IMR-90 (cell line): Measurements from ENCODE around the gene AXIN2. TPM values are rescaled to one million over a fixed set of nuclear protein-coding genes. Genes with fewer than 3 reads are reported as not detected.

Experiments
- ATAC-seq: fragments of 200-7000 bp; cut with Tn5 transposase; 2 replicates; pipeline ENCODE4 v1.9.1; 2020; ENCODE audit warnings: low read depth, mild to moderate bottlenecking, moderate library complexity
- BruUV-seq: library from RNA; stranded (reverse); fragments of 400-500 nt; replicated peaks from 2 replicates; lab custom pipeline; 2021; lab: Mats Ljungman, UMichigan
- CTCF ChIA-PET: fragments of 300-600 bp; formaldehyde crosslinking; extraction: SDS; loops from one replicate; lab custom pipeline; 2021; ENCODE audit warnings: antibody characterized with exemption; lab: Yijun Ruan, JAX
- POLR2A ChIA-PET: fragments of 300-600 bp; sonication (Branson Sonifier 250); formaldehyde crosslinking; loops from one replicate; lab custom pipeline; 2022; ENCODE audit warnings: antibody characterized with exemption; ENCODE audit not compliant: unreplicated experiment; lab: Charles Lee
- DNase-seq: peaks from one replicate; pipeline ENCODE4 v3.0.0; 2013
- H2AFZ ChIP-seq: replicated peaks from 2 replicates; pipeline ENCODE3; 2013; ENCODE audit warnings: low read length, mild to moderate bottlenecking; ENCODE audit not compliant: poor library complexity
- H2AK5ac ChIP-seq: 2 replicates; pipeline ENCODE4 v1.6.1; 2013; ENCODE audit warnings: low read depth, low read length, inconsistent platforms
- H2AK9ac ChIP-seq: replicated peaks from 2 replicates; pipeline ENCODE3; 2013; ENCODE audit warnings: mild to moderate bottlenecking, low read depth, low read length, moderate library complexity; ENCODE audit not compliant: poor library complexity
- H2BK120ac ChIP-seq: 2 replicates; pipeline ENCODE4 v1.6.1; 2013; ENCODE audit warnings: low read depth, low read length, inconsistent platforms
- H2BK15ac ChIP-seq: 3 replicates; pipeline ENCODE4 v1.6.1; 2013; ENCODE audit warnings: low read depth, low read length, inconsistent platforms
- H2BK20ac ChIP-seq: 2 replicates; pipeline ENCODE4 v1.6.1; 2013; ENCODE audit warnings: low read depth, mild to moderate bottlenecking, inconsistent platforms, low read length, moderate library complexity
- H2BK5ac ChIP-seq: 2 replicates; pipeline ENCODE4 v1.6.1; 2013; ENCODE audit warnings: mild to moderate bottlenecking, low read depth, low read length, inconsistent platforms; ENCODE audit not compliant: poor library complexity, severe bottlenecking
- H3K14ac ChIP-seq: replicated peaks from 2 replicates; pipeline ENCODE4 v1.6.1; 2013; ENCODE audit warnings: low read depth, low read length, inconsistent platforms
- H3K18ac ChIP-seq: 2 replicates; pipeline ENCODE4 v1.6.1; 2013; ENCODE audit warnings: low read depth, low read length, control low read depth
- H3K23ac ChIP-seq: 2 replicates; pipeline ENCODE4 v1.6.1; 2013; ENCODE audit warnings: low read depth, low read length, inconsistent platforms
- H3K27ac ChIP-seq: 2 replicates; pipeline ENCODE4 v1.5.1; 2013; ENCODE audit warnings: mild to moderate bottlenecking, control low read depth, low read length; ENCODE audit not compliant: insufficient read depth
- H3K27me3 ChIP-seq: 2 replicates; pipeline ENCODE4 v1.6.1; 2013; ENCODE audit warnings: low read length; ENCODE audit not compliant: control insufficient read depth, insufficient read depth
- H3K36me3 ChIP-seq: 2 replicates; pipeline ENCODE4 v1.6.1; 2013; ENCODE audit warnings: low read length, mixed read lengths; ENCODE audit not compliant: control insufficient read depth, insufficient read depth
- H3K4ac ChIP-seq: 2 replicates; pipeline ENCODE4 v1.6.1; 2013; ENCODE audit warnings: low read depth, low read length, inconsistent platforms
- H3K4me1 ChIP-seq: 2 replicates; pipeline ENCODE4 v1.6.1; 2013; ENCODE audit warnings: low read length, mixed read lengths; ENCODE audit not compliant: control insufficient read depth, insufficient read depth
- H3K4me2 ChIP-seq: 2 replicates; pipeline ENCODE4 v1.6.1; 2013; ENCODE audit warnings: low read depth, mild to moderate bottlenecking, control low read depth, low read length, moderate library complexity
- H3K4me3 ChIP-seq: 2 replicates; pipeline ENCODE4 v1.5.1; 2013; ENCODE audit warnings: low read depth, mild to moderate bottlenecking, control low read depth, low read length, moderate library complexity; ENCODE audit not compliant: insufficient read depth
- H3K56ac ChIP-seq: 2 replicates; pipeline ENCODE4 v1.6.1; 2013; ENCODE audit warnings: low read length, inconsistent platforms; ENCODE audit not compliant: insufficient read depth; ENCODE audit errors: extremely low read depth
- H3K79me1 ChIP-seq, 2 experiments: 2 replicates each; pipeline ENCODE4 v1.6.1; 2013; ENCODE audit warnings: low read length in 2 of 2, inconsistent platforms in 1 of 2, low read depth in 1 of 2
- H3K9ac ChIP-seq: 2 replicates; pipeline ENCODE4 v1.6.1; 2013; ENCODE audit warnings: low read depth, low read length, control low read depth
- H3K9me1 ChIP-seq: 2 replicates; pipeline ENCODE4 v1.6.1; 2013; ENCODE audit warnings: low read length, inconsistent platforms; ENCODE audit not compliant: insufficient read depth
- H3K9me3 ChIP-seq: 2 replicates; pipeline ENCODE4 v1.6.1; 2013; ENCODE audit warnings: low read length; ENCODE audit not compliant: control insufficient read depth, insufficient read depth
- H4K20me1 ChIP-seq: 2 replicates; pipeline ENCODE4 v1.6.1; 2013; ENCODE audit warnings: low read length, inconsistent platforms; ENCODE audit not compliant: insufficient read depth
- H4K5ac ChIP-seq: 2 replicates; pipeline ENCODE4 v1.6.1; 2013; ENCODE audit warnings: mild to moderate bottlenecking, low read depth, low read length, control low read depth
- H4K8ac ChIP-seq, 2 experiments: 2 replicates each; pipeline ENCODE4 v1.6.1; 2013; ENCODE audit warnings: low read depth in 2 of 2, low read length in 2 of 2, control low read depth in 1 of 2, inconsistent platforms in 1 of 2
- H4K91ac ChIP-seq: 2 replicates; pipeline ENCODE4 v1.6.1; 2013; ENCODE audit warnings: low read depth, low read length, inconsistent platforms; ENCODE audit not compliant: insufficient read depth
- CEBPB ChIP-seq: IDR thresholded peaks from 2 replicates; pipeline ENCODE4 v1.6.1; 2012; ENCODE audit warnings: low read depth, low read length, improper control_type of control experiment
- ELK1 ChIP-seq: fragments of 150-350 bp; IDR thresholded peaks from 2 replicates; pipeline ENCODE4 v1.6.1; 2016; ENCODE audit warnings: low read depth, mild to moderate bottlenecking, low read length, moderate library complexity, borderline replicate concordance
- FOS ChIP-seq: fragments of 150-350 bp; IDR thresholded peaks from 2 replicates; pipeline ENCODE4 v1.6.1; 2016; ENCODE audit warnings: low read depth, low read length
- MAFK ChIP-seq: IDR thresholded peaks from 2 replicates; pipeline ENCODE4 v1.6.1; 2012; ENCODE audit warnings: low read depth, low read length, improper control_type of control experiment
- MAZ ChIP-seq: IDR thresholded peaks from 2 replicates; pipeline ENCODE4 v1.6.1; 2012; ENCODE audit warnings: low read depth, mild to moderate bottlenecking, low read length, improper control_type of control experiment, moderate library complexity, borderline replicate concordance
- MXI1 ChIP-seq: IDR thresholded peaks from 2 replicates; pipeline ENCODE4 v1.6.1; 2012; ENCODE audit warnings: low read depth, mild to moderate bottlenecking, low read length, moderate library complexity, borderline replicate concordance
- NFE2L2 ChIP-seq: fragments of 150-350 bp; IDR thresholded peaks from 2 replicates; pipeline ENCODE4 v1.6.1; 2016; ENCODE audit warnings: low read depth, mild to moderate bottlenecking, low read length
- POLR2A ChIP-seq: IDR thresholded peaks from 2 replicates; pipeline ENCODE4 v1.6.1; 2012; ENCODE audit warnings: mild to moderate bottlenecking, low read depth, low read length
- RAD21 ChIP-seq: IDR thresholded peaks from 2 replicates; pipeline ENCODE4 v1.6.1; 2012; ENCODE audit warnings: low read length, improper control_type of control experiment
- RCOR1 ChIP-seq: IDR thresholded peaks from 2 replicates; pipeline ENCODE4 v1.6.1; 2012; ENCODE audit warnings: mild to moderate bottlenecking, low read length, improper control_type of control experiment; ENCODE audit not compliant: insufficient replicate concordance
- RFX5 ChIP-seq: IDR thresholded peaks from 2 replicates; pipeline ENCODE4 v1.8.0; 2012; ENCODE audit warnings: low read depth, mild to moderate bottlenecking, low read length, moderate library complexity
- SMC3 ChIP-seq: fragments of 150-350 bp; IDR thresholded peaks from 2 replicates; pipeline ENCODE4 v1.6.1; 2016; ENCODE audit warnings: low read depth, mild to moderate bottlenecking, antibody characterized with exemption, low read length, moderate library complexity
- USF2 ChIP-seq: fragments of 150-350 bp; IDR thresholded peaks from 2 replicates; pipeline ENCODE4 v1.6.1; 2017; ENCODE audit warnings: mild to moderate bottlenecking, antibody characterized with exemption, low read length, low read depth
- WGBS, 2 experiments: methylation state at CpG; one replicate each; pipeline versions ENCODE4 v1.1.5 to v1.1.7; 2013; ENCODE audit warnings: missing lambda C conversion rate in 2 of 2; ENCODE audit not compliant: insufficient read length in 1 of 2; ENCODE audit errors: extremely low coverage in 2 of 2; 5-methylcytosine and 5-hydroxymethylcytosine counted together
- dilution Hi-C: fragments of 300-500 bp; cut with HindIII; formaldehyde crosslinking; loops from one replicate; pipeline ENCODE4 v1.14.3; 2018; ENCODE audit warnings: low sequenced_read_pairs; ENCODE audit not compliant: unreplicated experiment
- in situ Hi-C: fragments of 300-500 bp; cut with MboI; formaldehyde crosslinking; loops from 3 replicates; pipeline ENCODE4 v1.14.3; 2019; ENCODE audit warnings: low sequenced_read_pairs, inconsistent platforms, mixed read lengths
- intact Hi-C: fragments of 100-400 bp; cut with micrococcal nuclease; formaldehyde crosslinking; loops from 2 replicates; pipeline ENCODE4 v1.10.0; 2022
- polyA plus RNA-seq, 3 experiments: library from polyadenylated mRNA; depleted of rRNA; stranded (reverse); fragments of >200 nt; gene quantifications; 2 replicates each; pipeline ENCODE4 v1.2.3, GENCODE V29; 2012; ENCODE audit warnings: low replicate concordance in 1 of 3
- total RNA-seq: library from RNA; depleted of rRNA; stranded (reverse); fragments of >200 nt; gene quantifications from 2 replicates; pipeline ENCODE4 v1.2.3, GENCODE V29; 2012

Gene AXIN2
- total and polyA plus RNA-seq, 2 of the 4 experiments (the other 2 are of a cell fraction) = 0.91 to 1.8 TPM

GRCh38 chr17:65562206-65562531 is 721 bp upstream of the AXIN2 start:
- 0 out of 2 replicates have a peak, but pooled peaks cover 23% of the 10 kb centered on the region for H4K20me1 ChIP-seq
- H4K8ac ChIP-seq = no peak overlapping the region
- no peaks in the 10 kb centered on the region for H3K9me3 ChIP-seq
- no peak overlapping the region for H2BK20ac ChIP-seq
- intact Hi-C loops = loop anchor here (5.0 kb wide), 2 partner anchors 135 to 425 kb away; no protein-coding TSS in a partner anchor
- no peak overlapping the region for H3K14ac ChIP-seq
- no peak overlapping the region for H2AK9ac ChIP-seq
- no TSS peak for BruUV-seq
- no peak overlapping the region for H3K27ac ChIP-seq
- no peak overlapping the region for H3K23ac ChIP-seq
- H3K56ac ChIP-seq = no peak overlapping the region
- H2AFZ ChIP-seq = peak overlapping the region; percentile 89
- POLR2A ChIA-PET = no interaction called here
- no peak overlapping the region for H3K18ac ChIP-seq
- no peak overlapping the region for H2BK15ac ChIP-seq
- H3K27me3 ChIP-seq = peaks cover 19% of the 10 kb centered on the region
- H3K9ac ChIP-seq = no peak overlapping the region
- in situ Hi-C loops = loop anchor here (25.0 kb wide), 1 partner anchor 600 kb away; no protein-coding TSS in a partner anchor
- dilution Hi-C loops = no loop called here
- no peak overlapping the region for H3K4ac ChIP-seq
- no peak for TF ChIP-seq MXI1
- no peak for TF ChIP-seq POLR2A
- no peak for TF ChIP-seq FOS
- TF ChIP-seq ELK1 = no peak
- TF ChIP-seq MAZ = no peak
- TF ChIP-seq CEBPB = no peak
- no peak for TF ChIP-seq RAD21
- no peak for TF ChIP-seq SMC3
- no peak for TF ChIP-seq NFE2L2
- no peak for TF ChIP-seq USF2
- TF ChIP-seq MAFK = no peak
- TF ChIP-seq RFX5 = no peak
- no peak for TF ChIP-seq RCOR1
- ATAC-seq (no peak), DNase-seq (no peak)
- peaks cover 5% of the 10 kb centered on the region; the same call in 1 of the 2 replicates for H3K4me1 ChIP-seq
- H3K9me1 ChIP-seq = no peaks in the 10 kb centered on the region; the same call in 1 of the 2 replicates
- H3K36me3 ChIP-seq = peaks cover 10% of the 10 kb centered on the region; the same call in 1 of the 2 replicates
- H3K79me1 ChIP-seq = 0 out of 4 replicates have a peak, but pooled peaks cover 0 to 4% of the 10 kb centered on the region in 2 experiments
- H3K4me2 ChIP-seq = peak overlapping the region; percentile 66
- no peak overlapping the region for H2BK5ac ChIP-seq
- H3K4me3 ChIP-seq = no peak overlapping the region
- H4K91ac ChIP-seq = no peak overlapping the region
- H2AK5ac ChIP-seq = no peak overlapping the region; the same call in 1 of the 2 replicates
- no peak overlapping the region for H4K5ac ChIP-seq
- 57% methylated on average over 2 of the region's 9 CpGs; no CpG with 5 or more reads in 1 of the 2 experiments for WGBS, 2 experiments
- H2BK120ac ChIP-seq = no peak overlapping the region
- CTCF ChIA-PET = no interaction called here
